ENCODE results near the gene MS4A6E.
"Not testable (repeated sequence)": the region's sequence is repeated elsewhere in the genome, so short reads cannot be mapped to it uniquely, and the experiment has no call there.

MS4A6E gene

GRCh38 chr11:60338053-60338452 is 11.0 kb downstream of the MS4A6E start:
- DNase-seq: no peak

- DNase-seq: no peak
Observed at GRCh38 chr11:60339356-60339755, 12.3 kb downstream of the MS4A6E start.

- DNase-seq: no peak
Observed at GRCh38 chr11:60343094-60343704, 16.1 kb downstream of the MS4A6E start.

GRCh38 chr11:60344146-60344545 is 17.1 kb downstream of the MS4A6E start:
- DNase-seq: no peak

- no peak for DNase-seq
Observed at GRCh38 chr11:60345489-60345888, 18.4 kb downstream of the MS4A6E start.

GRCh38 chr11:60347084-60347797 is 20.2 kb downstream of the MS4A6E start:
- DNase-seq: no peak

DNA sequence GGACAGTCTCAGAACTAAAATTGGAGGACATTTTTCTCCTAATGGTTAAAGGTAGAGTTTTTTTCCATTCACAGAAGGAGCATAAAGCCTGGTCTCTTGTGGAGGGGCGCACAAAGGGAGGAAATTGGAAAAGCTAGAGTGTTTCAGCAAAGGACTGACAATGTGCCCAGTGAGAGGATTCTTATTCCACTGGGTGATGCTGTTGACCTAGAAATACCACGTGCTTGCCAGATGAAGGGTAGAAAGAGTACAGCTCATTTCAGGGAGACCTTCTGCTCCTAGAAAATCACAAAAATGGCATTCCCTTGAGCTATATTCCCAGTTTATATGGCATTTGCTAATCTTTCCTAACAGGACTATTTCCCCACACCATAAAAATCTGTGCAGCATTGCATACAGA is 21.1 kb downstream of the MS4A6E start:
- DNase-seq: no peak

GRCh38 chr11:60349990-60350389 is 22.9 kb downstream of the MS4A6E start:
- no peak for DNase-seq

DNA sequence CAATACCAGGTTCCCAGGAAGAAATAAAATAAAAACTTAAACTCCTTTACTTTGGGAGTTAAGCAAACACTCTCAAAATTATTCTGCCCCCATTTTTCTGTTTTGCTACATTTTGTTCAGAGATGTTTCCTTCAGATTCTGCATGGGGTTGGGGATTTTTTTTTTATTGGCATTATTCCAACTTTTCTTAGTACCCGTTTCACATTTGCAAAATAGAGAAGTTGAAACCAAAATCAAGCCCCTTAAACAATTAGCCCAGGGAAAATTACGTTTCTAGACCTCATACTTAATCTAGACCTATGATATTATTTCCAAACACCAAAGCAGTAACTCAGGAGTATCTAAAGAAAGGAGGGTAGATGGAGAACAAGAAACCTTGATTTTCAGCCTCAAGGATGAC is 30.7 kb downstream of the MS4A6E start:
- no peak for DNase-seq

- no peak for DNase-seq
Observed at GRCh38 chr11:60360621-60361020, 33.6 kb downstream of the MS4A6E start.

- no peak for DNase-seq
Observed at GRCh38 chr11:60362241-60362640, 35.2 kb downstream of the MS4A6E start.

- peak; percentile 7 for DNase-seq
Observed at GRCh38 chr11:60363542-60364470, 36.8 kb downstream of the MS4A6E start.

GRCh38 chr11:60366262-60366904 is 39.3 kb downstream of the MS4A6E start:
- not testable (repeated sequence) for DNase-seq

DNA sequence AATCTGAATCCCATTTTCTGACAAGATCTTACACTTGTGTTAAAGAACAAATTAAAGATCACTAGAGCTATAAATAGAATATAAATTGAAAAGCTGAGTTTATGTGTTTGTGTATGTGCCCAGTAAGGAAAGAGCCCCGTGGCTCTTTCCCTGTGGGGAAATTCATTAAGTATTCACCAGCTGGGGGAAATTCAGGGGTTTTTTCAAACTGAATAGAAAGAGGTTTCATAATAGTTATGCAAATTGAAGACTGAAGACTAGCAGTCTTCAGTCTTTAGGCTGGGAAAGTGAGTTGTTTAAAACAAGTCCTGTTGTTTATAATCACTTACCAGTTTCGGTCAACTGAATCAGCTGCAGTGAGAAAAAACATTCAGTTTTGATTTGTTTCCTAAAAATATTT is 40.0 kb downstream of the MS4A6E start:
- DNase-seq: no peak

DNA sequence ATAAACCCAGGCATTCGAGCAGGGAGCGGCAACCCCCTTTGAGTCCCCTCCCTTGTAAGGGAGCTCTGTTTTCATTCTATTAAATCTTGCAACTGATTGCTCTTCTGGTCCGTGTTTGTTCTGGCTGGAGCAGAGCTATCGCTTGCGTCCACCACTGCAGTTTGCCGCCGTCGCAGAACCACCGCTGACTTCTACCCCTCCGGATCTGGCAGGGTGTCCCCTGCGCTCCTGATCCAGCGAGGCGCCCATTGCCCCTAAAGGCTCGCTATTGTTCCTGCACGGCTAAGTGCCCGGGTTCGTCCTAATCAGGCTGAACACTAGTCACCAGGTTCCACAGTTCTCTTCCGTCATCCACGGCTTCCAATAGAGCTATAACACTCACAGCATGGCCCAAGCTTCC is 40.8 kb downstream of the MS4A6E start:
- no peak for DNase-seq

DNA sequence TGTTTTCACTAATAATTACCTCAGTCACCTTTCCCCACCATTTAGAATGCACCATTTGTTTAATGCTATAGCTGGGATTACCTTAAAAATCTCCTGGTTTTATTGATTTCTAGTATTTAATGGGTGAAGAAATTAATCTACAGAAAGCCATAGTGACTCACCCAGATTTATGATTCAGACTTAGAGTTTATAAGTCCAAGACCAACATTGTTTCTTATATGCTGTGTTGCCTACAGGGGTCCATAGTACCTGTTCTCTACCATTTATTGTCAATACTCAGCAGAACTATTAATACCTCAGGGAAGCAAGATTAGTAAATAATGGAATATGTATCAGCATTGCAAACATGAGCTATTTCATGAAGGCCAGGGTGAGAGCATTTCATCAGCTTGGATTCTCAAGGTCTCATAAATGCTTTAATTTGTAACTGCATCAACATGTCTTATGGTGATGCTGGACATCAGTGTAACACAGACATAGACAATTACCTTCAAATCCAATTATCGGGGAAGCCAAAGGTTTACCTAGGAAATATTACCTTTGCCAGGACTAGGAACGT is 43.3 kb downstream of the MS4A6E start:
- no peak for DNase-seq

DNA sequence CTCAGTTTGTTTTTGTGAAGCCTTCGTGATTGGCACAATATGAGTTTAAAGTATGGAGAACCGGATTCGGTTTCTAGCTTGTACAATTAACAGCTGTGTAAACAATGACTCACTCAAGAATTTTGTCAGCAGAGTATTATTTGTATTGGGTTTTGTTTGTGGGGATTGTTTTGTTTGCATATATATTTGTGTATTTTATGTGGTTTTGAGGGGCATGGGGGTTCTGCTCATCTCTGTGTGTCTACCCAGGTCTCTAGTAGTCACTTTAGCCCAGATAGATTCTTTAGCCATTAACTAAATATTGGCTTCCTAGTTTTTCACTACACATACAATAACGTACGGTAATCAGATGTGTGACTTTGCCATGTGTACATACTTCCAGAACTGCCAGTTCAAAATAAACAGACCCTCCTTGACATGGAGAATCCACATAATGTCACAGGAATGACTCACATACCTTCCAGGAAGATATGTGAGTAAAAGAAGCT is 43.8 kb downstream of the MS4A6E start:
- no peak for DNase-seq

GRCh38 chr11:60371386-60371785 is 44.3 kb downstream of the MS4A6E start:
- no peak for DNase-seq

DNA sequence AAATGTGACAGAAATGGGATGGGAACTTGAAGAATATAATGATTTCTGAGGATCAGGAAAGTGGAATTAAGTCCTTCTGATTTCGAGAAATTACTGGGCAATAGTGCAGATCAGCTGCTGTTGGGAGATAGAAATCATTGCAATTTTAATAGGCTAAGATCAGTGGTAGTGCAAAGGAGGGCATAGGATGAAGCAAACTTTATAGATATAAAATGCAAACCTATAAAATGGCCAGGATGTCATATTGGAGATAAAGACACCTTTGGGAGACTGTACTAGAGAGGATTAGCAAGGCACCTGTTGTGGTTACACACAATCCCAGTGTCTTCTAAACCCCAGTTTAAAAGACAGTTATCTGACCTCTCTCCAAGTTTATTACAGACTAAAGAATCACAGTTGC is 44.8 kb downstream of the MS4A6E start:
- no peak for DNase-seq

DNA sequence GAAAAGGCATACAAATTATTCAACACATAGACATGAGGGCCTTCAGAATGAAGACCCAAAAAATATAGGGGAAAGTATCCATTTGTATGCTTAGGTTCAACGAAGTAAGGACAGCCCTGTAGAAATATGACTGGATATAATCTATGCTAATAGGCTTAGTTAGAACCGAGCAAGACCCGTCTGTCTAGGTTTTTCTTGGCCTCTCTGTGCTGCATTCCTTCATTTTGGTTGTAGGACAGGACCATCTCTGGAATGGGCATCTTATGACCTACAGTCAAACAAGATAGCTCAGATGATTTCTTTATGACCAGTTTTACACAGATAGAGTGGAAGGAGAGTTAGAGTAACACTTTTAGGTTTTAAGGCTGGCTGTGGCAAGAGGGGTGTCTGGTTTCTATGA is 45.7 kb downstream of the MS4A6E start:
- DNase-seq: no peak

GRCh38 chr11:60375316-60375715 is 48.3 kb downstream of the MS4A6E start:
- DNase-seq: no peak

DNA sequence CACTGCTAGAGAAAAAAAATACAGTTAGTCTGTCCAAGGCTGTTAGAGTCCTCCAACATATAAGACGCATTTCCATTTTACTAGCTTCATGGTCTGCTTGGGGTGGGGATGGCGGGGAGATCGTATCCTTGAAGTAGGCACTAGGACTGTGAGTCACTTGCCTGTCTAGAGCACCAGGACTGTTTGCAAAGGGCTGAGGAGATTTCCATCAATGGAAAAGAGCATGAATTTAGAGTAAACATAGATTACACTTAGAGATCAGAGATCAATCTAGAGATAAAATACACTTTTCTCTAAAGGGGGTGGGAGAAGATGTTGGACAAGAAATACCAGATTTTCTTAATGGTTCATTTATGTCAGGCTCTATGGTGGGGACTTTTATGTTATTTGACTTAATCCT is 49.5 kb downstream of the MS4A6E start:
- no peak for DNase-seq

All from amniotic stem cell (primary cell).